Thoracic aorta (tissue), 2 donors: ENCODE results near the gene ARRDC4. TPM values are rescaled to one million over a fixed set of nuclear protein-coding genes. Genes with fewer than 3 reads are reported as not detected.

Experiments used
- ATAC-seq: fragments of 150-250 bp; one replicate; pipeline ENCODE4 v1.8.0; 2017; ENCODE audit warnings: low read depth; ENCODE audit not compliant: insufficient number of reproducible peaks, low FRiP score
- DNase-seq: peaks from one replicate; pipeline ENCODE4 v3.0.0-alpha.2; 2020; ENCODE audit warnings: low spot score
- H3K27ac ChIP-seq, 2 donors: fragments of 200-600 bp; sonication (generic); 1 replicate in 1 of 2; 2 replicates in 1 of 2; pipeline ENCODE4 v1.5.1; 2016; ENCODE audit warnings: mild to moderate bottlenecking in 2 of 2, moderate library complexity in 2 of 2
- H3K27me3 ChIP-seq: fragments of 200-600 bp; sonication (generic); replicated peaks from 2 replicates; pipeline ENCODE4 v1.6.0; 2016; ENCODE audit warnings: mild to moderate bottlenecking; ENCODE audit not compliant: insufficient read depth
- H3K36me3 ChIP-seq: fragments of 200-600 bp; sonication (generic); one replicate; pipeline ENCODE4 v1.5.1; 2016
- H3K4me1 ChIP-seq, 2 donors: fragments of 200-600 bp; sonication (generic); 1 replicate in 1 of 2; 2 replicates in 1 of 2; pipeline versions ENCODE4 v1.5.1 to v1.6.0; 2016; ENCODE audit warnings: low read depth in 2 of 2, mild to moderate bottlenecking in 1 of 2; ENCODE audit not compliant: control insufficient read depth in 1 of 2
- H3K4me3 ChIP-seq: fragments of 200-600 bp; sonication (generic); 2 replicates; pipeline ENCODE4 v1.5.1; 2016; ENCODE audit warnings: mild to moderate bottlenecking
- H3K9me3 ChIP-seq: fragments of 200-600 bp; sonication (generic); 2 replicates; pipeline ENCODE4 v1.5.1; 2016
- CTCF ChIP-seq: fragments of 200-600 bp; sonication (generic); IDR thresholded peaks from one replicate; pipeline ENCODE4 v1.5.1; 2019; ENCODE audit warnings: antibody characterized with exemption
- total RNA-seq, 2 donors: library from RNA; depleted of rRNA; stranded (reverse); fragments of >200 nt; gene quantifications; one replicate each; pipeline versions ENCODE4 v1.1.0 to v1.2.3, GENCODE V29; 2016

Gene ARRDC4
- total RNA-seq, 2 donors from 2014 or later: 18.8 to 31.0 TPM

- Histone ChIP-seq H3K4me3 (no peak overlapping the region), H3K4me1 (peaks cover 0 to 3% of the 10 kb centered on the region in 2 donors), H3K36me3 (no peaks in the 10 kb centered on the region), H3K27me3 (no peaks in the 10 kb centered on the region), H3K9me3 (no peaks in the 10 kb centered on the region), H3K27ac (no peak overlapping the region)
- TF ChIP-seq CTCF: no peak
- ATAC-seq: no peak
- no peak for DNase-seq
These were observed 45.2 kb downstream of the ARRDC4 start for GRCh38 chr15:98005659-98006058.

DNA sequence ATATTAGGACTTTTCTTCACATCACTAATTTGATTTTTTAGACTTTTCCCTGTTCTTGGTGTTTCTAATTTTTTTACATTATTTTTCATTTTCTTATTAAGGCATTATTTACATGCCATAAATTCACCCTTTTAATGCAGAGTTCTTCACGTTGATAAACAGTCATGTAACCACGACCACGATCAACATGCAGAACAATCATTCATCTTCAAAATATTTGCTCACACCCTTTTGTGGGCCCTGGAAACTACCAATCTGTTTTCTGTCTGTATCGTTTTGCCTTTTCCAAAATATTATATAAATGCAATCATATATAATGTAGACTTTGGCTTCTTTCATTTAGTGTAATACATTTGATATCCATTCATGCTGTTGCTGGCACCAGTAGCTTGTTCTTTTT, 48.7 kb downstream of the ARRDC4 start:
- no peak for ATAC-seq

DNA sequence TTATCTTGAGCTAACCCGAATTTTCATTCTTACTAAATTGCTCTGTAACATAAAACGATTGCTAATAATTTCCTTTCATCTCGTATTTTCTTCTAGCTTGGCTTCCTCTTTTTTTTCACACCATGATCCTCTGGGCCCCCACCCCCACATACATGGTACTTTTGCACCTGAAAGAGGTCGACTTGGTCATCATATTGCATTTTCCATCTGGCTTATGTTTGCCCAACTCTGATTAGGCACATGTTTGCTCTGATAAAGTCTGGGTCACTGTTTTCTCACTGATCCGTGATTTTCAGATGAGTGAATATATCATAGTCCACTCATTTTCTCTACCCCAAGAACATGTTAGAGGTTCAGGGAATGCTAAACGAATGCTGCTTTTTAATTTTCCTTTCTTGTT, 49.5 kb downstream of the ARRDC4 start:
- Histone ChIP-seq H3K4me1 (peaks cover 0 to 3% of the 10 kb centered on the region in 2 donors), H3K4me3 (no peak overlapping the region), H3K9me3 (no peaks in the 10 kb centered on the region), H3K27me3 (no peaks in the 10 kb centered on the region), H3K27ac (no peak overlapping the region), H3K36me3 (no peaks in the 10 kb centered on the region)
- no peak for TF ChIP-seq CTCF
- ATAC-seq (no peak), DNase-seq (no peak)

More for the DNA sequence above, 48.7 kb downstream of the ARRDC4 start:
- Histone ChIP-seq H3K36me3 (no peaks in the 10 kb centered on the region), H3K4me3 (no peak overlapping the region), H3K27ac (no peak overlapping the region), H3K27me3 (no peaks in the 10 kb centered on the region), H3K9me3 (no peaks in the 10 kb centered on the region), H3K4me1 (peaks cover 0 to 3% of the 10 kb centered on the region in 2 donors)
- DNase-seq: no peak
- no peak for TF ChIP-seq CTCF

DNA sequence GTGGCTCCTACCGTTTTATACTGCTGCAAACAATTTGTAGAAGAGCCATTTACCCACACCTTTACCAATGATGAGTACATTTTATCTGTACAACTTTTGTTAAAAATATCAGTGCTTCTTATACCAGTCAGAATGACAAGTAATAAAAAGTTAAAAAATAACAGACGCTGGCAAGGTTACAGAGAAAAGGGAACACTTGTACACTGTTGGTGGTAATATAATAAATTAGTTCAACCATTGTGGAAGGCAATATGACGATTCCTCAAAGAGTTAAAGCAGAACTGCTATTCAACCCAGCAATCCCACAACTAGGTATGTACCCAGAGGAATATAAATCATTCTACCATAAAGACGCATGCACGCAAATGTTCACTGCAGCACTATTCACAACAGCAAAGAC, 51.9 kb downstream of the ARRDC4 start:
- Histone ChIP-seq H3K36me3 (no peaks in the 10 kb centered on the region), H3K27ac (no peak overlapping the region), H3K27me3 (no peaks in the 10 kb centered on the region), H3K4me3 (no peak overlapping the region), H3K9me3 (no peaks in the 10 kb centered on the region), H3K4me1 (peaks cover 0 to 3% of the 10 kb centered on the region in 2 donors)
- TF ChIP-seq CTCF: no peak
- no peak for DNase-seq
- ATAC-seq: no peak

GRCh38 chr15:98013631-98014030, 53.1 kb downstream of the ARRDC4 start:
- Histone ChIP-seq H3K36me3 (no peaks in the 10 kb centered on the region), H3K9me3 (no peaks in the 10 kb centered on the region), H3K27me3 (no peaks in the 10 kb centered on the region), H3K4me3 (no peak overlapping the region), H3K4me1 (no peaks in the 10 kb centered on the region), H3K27ac (no peak overlapping the region)
- DNase-seq (no peak), ATAC-seq (no peak)
- no peak for TF ChIP-seq CTCF
